ENCODE results near the gene FUT9. TPM values are rescaled to one million over a fixed set of nuclear protein-coding genes. Genes with fewer than 3 reads are reported as not detected.

The FUT9 gene
- total and polyA plus RNA-seq, 11 donors = 0.02 TPM; not detected in 10

- intact Hi-C loops (cut with DNase I) = no loop called here
- ATAC-seq (no peak), DNase-seq (no peak)
- no peak for TF ChIP-seq POLR2A (IDR thresholded peaks at IDR 0.05)
- TF ChIP-seq CTCF (IDR thresholded peaks at IDR 0.05) = no peak
- 92 to 99% (median 96%) methylated on average over 1 of the region's 1 CpG for WGBS, 4 donors
- Histone ChIP-seq H3K4me1 (no peaks in the 10 kb centered on the region), H3K36me3 (no peaks in the 10 kb centered on the region), H3K4me3 (no peak overlapping the region), H3K9me3 (no peaks in the 10 kb centered on the region), H3K27ac (no peak overlapping the region), H3K27me3 (no peaks in the 10 kb centered on the region)
These were observed 78.3 kb downstream of the FUT9 start for GRCh38 chr6:96094077-96094476.

GRCh38 chr6:96099069-96099468 lies 83.3 kb downstream of the FUT9 start:
- DNase-seq (no peak), ATAC-seq (no peak)
- Histone ChIP-seq H3K27me3 (no peaks in the 10 kb centered on the region), H3K4me1 (no peaks in the 10 kb centered on the region), H3K9me3 (no peaks in the 10 kb centered on the region), H3K27ac (no peak overlapping the region), H3K36me3 (no peaks in the 10 kb centered on the region), H3K4me3 (no peak overlapping the region)
- TF ChIP-seq POLR2A (IDR thresholded peaks at IDR 0.05) (no peak), CTCF (IDR thresholded peaks at IDR 0.05) (no peak)
- intact Hi-C loops (cut with DNase I) = no loop called here

- no peaks in the 10 kb centered on the region for H3K27me3 ChIP-seq
- no peaks in the 10 kb centered on the region for H3K36me3 ChIP-seq
- DNase-seq = no peak
- no peak overlapping the region for H3K27ac ChIP-seq
- ATAC-seq = no peak
- intact Hi-C loops (cut with DNase I) = no loop called here
- H3K4me3 ChIP-seq = no peak overlapping the region
- TF ChIP-seq CTCF (IDR thresholded peaks at IDR 0.05) (no peak), POLR2A (IDR thresholded peaks at IDR 0.05) (no peak)
- H3K9me3 ChIP-seq = no peaks in the 10 kb centered on the region
- no peaks in the 10 kb centered on the region for H3K4me1 ChIP-seq
- WGBS, 4 donors = 72 to 85% (median 78%) methylated on average over 2 of the region's 2 CpGs
These were observed 85.8 kb downstream of the FUT9 start for GRCh38 chr6:96101564-96101963.

GRCh38 chr6:96104910-96105309 lies 89.1 kb downstream of the FUT9 start:
- 78 to 84% (median 80%) methylated on average over 4 of the region's 4 CpGs for WGBS, 4 donors
- no peak overlapping the region for H3K27ac ChIP-seq
- H3K27me3 ChIP-seq = no peaks in the 10 kb centered on the region
- ATAC-seq (no peak), DNase-seq (no peak)
- H3K4me3 ChIP-seq = no peak overlapping the region
- intact Hi-C loops (cut with DNase I) = no loop called here
- no peaks in the 10 kb centered on the region for H3K36me3 ChIP-seq
- no peaks in the 10 kb centered on the region for H3K9me3 ChIP-seq
- no peak for TF ChIP-seq POLR2A (IDR thresholded peaks at IDR 0.05)
- no peak for TF ChIP-seq CTCF (IDR thresholded peaks at IDR 0.05)
- no peaks in the 10 kb centered on the region for H3K4me1 ChIP-seq
